Endodermal cell (in vitro differentiated cells): ENCODE data around the gene PTBP1. TPM values are rescaled to one million over a fixed set of nuclear protein-coding genes. Genes with fewer than 3 reads are reported as not detected.

Experiments used
- DNase-seq: peaks from one replicate; pipeline ENCODE4 v3.0.0-alpha.2; 2017
- H3K27ac ChIP-seq: 2 replicates; pipeline ENCODE4 v1.5.1; 2013; ENCODE audit warnings: mild to moderate bottlenecking, low read depth, low read length, moderate library complexity
- H3K27me3 ChIP-seq: 2 replicates; pipeline ENCODE4 v1.6.1; 2013; ENCODE audit warnings: mild to moderate bottlenecking, low read length, moderate library complexity; ENCODE audit not compliant: insufficient read depth, control insufficient read depth, poor library complexity, severe bottlenecking
- H3K36me3 ChIP-seq: 2 replicates; pipeline ENCODE4 v1.7.0; 2013; ENCODE audit warnings: mild to moderate bottlenecking, low read length, moderate library complexity; ENCODE audit not compliant: control insufficient read depth, insufficient read depth
- H3K4me1 ChIP-seq: one replicate; pipeline ENCODE4 v1.7.0; 2013; ENCODE audit warnings: low read length; ENCODE audit not compliant: control insufficient read depth, insufficient read depth
- H3K4me3 ChIP-seq: 2 replicates; pipeline ENCODE4 v1.5.1; 2013; ENCODE audit warnings: mild to moderate bottlenecking, low read length, moderate library complexity
- H3K9ac ChIP-seq: 2 replicates; pipeline ENCODE4 v1.6.1; 2013; ENCODE audit warnings: mild to moderate bottlenecking, low read length, moderate library complexity; ENCODE audit not compliant: poor library complexity, severe bottlenecking; ENCODE audit errors: extremely low read depth
- H3K9me3 ChIP-seq: 2 replicates; pipeline ENCODE4 v1.6.1; 2013; ENCODE audit warnings: mild to moderate bottlenecking, low read length, moderate library complexity; ENCODE audit not compliant: control insufficient read depth
- H3K27ac Mint-ChIP-seq: 2 replicates; pipeline ENCODE4 v1.8.0; 2020; ENCODE audit warnings: mixed read lengths
- H3K27me3 Mint-ChIP-seq: 2 replicates; pipeline ENCODE4 v1.8.0; 2021; ENCODE audit warnings: mild to moderate bottlenecking, mixed read lengths; ENCODE audit not compliant: insufficient read depth
- H3K36me3 Mint-ChIP-seq: 2 replicates; pipeline ENCODE4 v1.8.0; 2020; ENCODE audit warnings: low read depth, mixed read lengths
- H3K4me1 Mint-ChIP-seq: 2 replicates; pipeline ENCODE4 v1.8.0; 2020; ENCODE audit warnings: mixed read lengths
- H3K4me3 Mint-ChIP-seq: 2 replicates; pipeline ENCODE4 v1.8.0; 2020; ENCODE audit warnings: mild to moderate bottlenecking, moderate library complexity, mixed read lengths
- H3K9me3 Mint-ChIP-seq: 2 replicates; pipeline ENCODE4 v1.8.0; 2020; ENCODE audit warnings: mild to moderate bottlenecking, mixed read lengths
- WGBS, 2 experiments: methylation state at CpG; one replicate each; pipeline versions ENCODE4 v1.1.5 to v1.1.7; 2013; ENCODE audit warnings: missing lambda C conversion rate in 2 of 2, mixed read lengths in 1 of 2; ENCODE audit not compliant: insufficient coverage in 1 of 2, insufficient read length in 1 of 2; 5-methylcytosine and 5-hydroxymethylcytosine counted together
- total RNA-seq, 2 donors: library from RNA; stranded (reverse); fragmentation: NEBNext Ultra II Directional in 1 of 2; extraction: Animal tissue kit (Norgen Biotek cat#: 25700) in 1 of 2; gene quantifications; 2 replicates in 1 of 2; 3 replicates in 1 of 2; pipeline ENCODE4 v1.2.1, GENCODE V29; 2021
- TF ChIP-seq, protein P1 (sequence below): fragments of 200-600 bp; sonication (generic); conservative IDR thresholded peaks from 2 replicates; pipeline ENCODE4 v1.5.0; 2021; ENCODE audit warnings: antibody characterized with exemption, mild to moderate bottlenecking

PTBP1 gene
- total RNA-seq, 2 donors from 2014 or later, result 647 to 694 TPM

DNA sequence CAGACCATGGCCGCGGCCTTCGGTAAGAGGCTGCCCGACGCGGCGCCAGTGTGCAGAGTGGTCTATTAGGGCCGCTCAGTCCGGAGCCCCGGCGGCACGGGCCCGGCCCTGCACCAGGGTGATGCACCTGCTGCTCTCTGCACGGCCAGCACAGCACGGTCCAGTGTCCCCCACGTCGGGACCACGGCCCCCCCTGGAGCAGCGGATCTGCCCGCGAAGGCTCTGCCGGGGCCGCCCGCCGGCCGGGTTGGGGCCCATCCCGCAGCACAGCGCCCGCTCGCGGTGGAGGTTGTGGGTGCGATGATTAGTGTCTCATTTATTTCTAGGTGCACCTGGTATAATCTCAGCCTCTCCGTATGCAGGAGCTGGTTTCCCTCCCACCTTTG lies 7.9 kb downstream of the PTBP1 start:
- no peaks in the 10 kb centered on the region for H3K9me3 Mint-ChIP-seq
- Histone ChIP-seq H3K27ac (no peak overlapping the region), H3K4me1 (peaks cover 23% of the 10 kb centered on the region), H3K27me3 (no peaks in the 10 kb centered on the region), H3K4me3 (no peak overlapping the region), H3K36me3 (peaks cover 93% of the 10 kb centered on the region), H3K9ac (no peak overlapping the region), H3K9me3 (no peaks in the 10 kb centered on the region)
- DNase-seq, result no peak
- H3K4me3 Mint-ChIP-seq, result no peak overlapping the region
- peaks cover 69% of the 10 kb centered on the region for H3K36me3 Mint-ChIP-seq
- TF ChIP-seq, protein P1, sequence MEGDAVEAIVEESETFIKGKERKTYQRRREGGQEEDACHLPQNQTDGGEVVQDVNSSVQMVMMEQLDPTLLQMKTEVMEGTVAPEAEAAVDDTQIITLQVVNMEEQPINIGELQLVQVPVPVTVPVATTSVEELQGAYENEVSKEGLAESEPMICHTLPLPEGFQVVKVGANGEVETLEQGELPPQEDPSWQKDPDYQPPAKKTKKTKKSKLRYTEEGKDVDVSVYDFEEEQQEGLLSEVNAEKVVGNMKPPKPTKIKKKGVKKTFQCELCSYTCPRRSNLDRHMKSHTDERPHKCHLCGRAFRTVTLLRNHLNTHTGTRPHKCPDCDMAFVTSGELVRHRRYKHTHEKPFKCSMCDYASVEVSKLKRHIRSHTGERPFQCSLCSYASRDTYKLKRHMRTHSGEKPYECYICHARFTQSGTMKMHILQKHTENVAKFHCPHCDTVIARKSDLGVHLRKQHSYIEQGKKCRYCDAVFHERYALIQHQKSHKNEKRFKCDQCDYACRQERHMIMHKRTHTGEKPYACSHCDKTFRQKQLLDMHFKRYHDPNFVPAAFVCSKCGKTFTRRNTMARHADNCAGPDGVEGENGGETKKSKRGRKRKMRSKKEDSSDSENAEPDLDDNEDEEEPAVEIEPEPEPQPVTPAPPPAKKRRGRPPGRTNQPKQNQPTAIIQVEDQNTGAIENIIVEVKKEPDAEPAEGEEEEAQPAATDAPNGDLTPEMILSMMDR, result no peak
- peak overlapping the region; percentile 55 for H3K27ac Mint-ChIP-seq
- 91 to 95% methylated on average over 19 to 33 of the region's 33 CpGs for WGBS, 2 experiments
- H3K4me1 Mint-ChIP-seq, result peaks cover 13% of the 10 kb centered on the region
- no peaks in the 10 kb centered on the region for H3K27me3 Mint-ChIP-seq

DNA sequence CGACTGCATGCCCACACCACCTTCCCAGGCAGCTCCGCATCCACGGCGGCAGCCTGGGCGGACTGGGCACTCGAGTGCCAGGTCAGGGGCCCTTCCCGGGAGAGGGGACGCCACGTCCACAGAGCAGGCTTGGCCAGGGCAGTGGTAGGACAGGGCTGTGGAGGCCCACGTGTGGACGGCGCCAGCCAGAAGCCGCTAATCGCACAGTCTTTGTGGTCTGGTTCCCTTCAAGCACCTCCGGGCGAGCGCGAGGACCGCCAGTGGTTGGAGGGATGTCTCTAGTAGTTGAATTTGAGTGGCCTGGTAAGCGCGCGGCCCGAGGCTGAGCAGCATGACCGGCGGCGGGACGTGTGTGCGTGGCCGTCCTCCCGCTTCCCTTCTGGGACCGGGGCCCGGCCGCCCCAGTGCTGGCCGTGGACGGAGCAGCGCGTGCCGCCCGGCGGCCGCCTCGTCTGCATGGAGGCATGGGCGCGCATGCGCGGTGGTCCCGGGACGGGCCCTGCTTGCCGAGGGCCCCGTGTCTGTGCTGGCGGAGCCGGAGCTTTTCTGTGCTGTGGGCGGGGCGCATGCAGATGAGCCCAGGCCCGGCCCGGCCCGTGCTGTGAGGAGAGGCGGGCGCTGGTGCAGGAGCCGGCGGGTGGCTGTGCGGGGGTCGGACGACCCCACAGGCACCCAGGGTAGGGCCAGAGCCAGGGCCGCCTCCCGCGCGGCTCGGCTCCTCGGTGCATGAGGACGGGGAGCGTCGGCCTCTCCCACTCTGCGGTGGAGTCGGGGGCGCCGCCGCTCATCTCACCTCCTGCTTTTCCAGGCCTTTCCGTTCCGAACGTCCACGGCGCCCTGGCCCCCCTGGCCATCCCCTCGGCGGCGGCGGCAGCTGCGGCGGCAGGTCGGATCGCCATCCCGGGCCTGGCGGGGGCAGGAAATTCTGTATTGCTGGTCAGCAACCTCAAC lies 8.6 kb downstream of the PTBP1 start:
- Mint-ChIP-seq H3K36me3 (peaks cover 70% of the 10 kb centered on the region), H3K9me3 (no peaks in the 10 kb centered on the region), H3K27me3 (no peaks in the 10 kb centered on the region), H3K4me3 (no peak overlapping the region), H3K4me1 (peaks cover 7% of the 10 kb centered on the region), H3K27ac (no peak overlapping the region)
- Histone ChIP-seq H3K4me1 (peaks cover 16% of the 10 kb centered on the region), H3K36me3 (peaks cover 93% of the 10 kb centered on the region), H3K9me3 (no peaks in the 10 kb centered on the region), H3K27me3 (no peaks in the 10 kb centered on the region), H3K4me3 (no peak overlapping the region), H3K27ac (peak overlapping the region; percentile 29), H3K9ac (no peak overlapping the region)
- WGBS, 2 experiments, result 96 to 98% methylated on average over 50 to 93 of the region's 93 CpGs
- TF ChIP-seq, protein P1, result no peak
- DNase-seq, result peak; percentile 64

DNA sequence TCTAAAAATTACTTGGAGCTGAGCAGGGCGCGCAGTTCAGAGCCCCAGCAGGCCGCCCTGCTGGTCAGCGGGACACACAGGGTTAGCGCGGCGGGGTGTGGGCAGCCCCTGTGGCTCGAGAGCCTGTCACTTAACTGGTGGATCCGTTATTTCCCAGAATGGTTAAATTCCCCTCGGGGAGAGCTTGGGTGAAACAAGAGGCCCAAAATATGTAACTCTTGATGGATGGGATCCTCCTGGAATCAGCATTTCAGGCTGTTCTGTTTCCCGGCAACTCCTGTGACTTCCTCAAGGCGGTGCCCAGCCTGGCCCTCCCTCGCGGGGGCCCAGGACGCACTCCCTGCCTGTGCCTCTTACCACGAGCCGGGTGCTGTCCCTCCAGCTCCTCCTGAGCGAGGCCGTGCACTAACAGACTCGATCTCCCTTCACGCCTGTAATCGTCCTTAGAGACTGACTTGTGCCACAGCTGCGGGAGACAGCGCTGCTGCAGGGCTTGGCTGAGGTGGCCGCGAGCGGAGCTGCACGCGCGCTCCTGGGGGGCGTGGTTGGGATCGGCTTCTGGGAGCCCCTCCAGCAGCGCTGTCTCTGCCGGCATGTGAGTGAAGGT lies 9.7 kb downstream of the PTBP1 start:
- Mint-ChIP-seq H3K36me3 (peaks cover 72% of the 10 kb centered on the region), H3K27me3 (no peaks in the 10 kb centered on the region), H3K9me3 (no peaks in the 10 kb centered on the region), H3K27ac (peak overlapping the region; percentile 88), H3K4me1 (peaks cover 5% of the 10 kb centered on the region), H3K4me3 (no peak overlapping the region)
- peaks cover 93% of the 10 kb centered on the region for H3K36me3 ChIP-seq
- H3K9me3 ChIP-seq, result no peaks in the 10 kb centered on the region
- peak overlapping the region; percentile 13 for H3K27ac ChIP-seq
- TF ChIP-seq, protein P1, result peak; percentile 42
- peak; percentile 53 for DNase-seq
- H3K4me1 ChIP-seq, result peaks cover 6% of the 10 kb centered on the region
- H3K4me3 ChIP-seq, result no peak overlapping the region
- 95 to 96% methylated on average over 34 of the region's 34 CpGs for WGBS, 2 experiments
- H3K27me3 ChIP-seq, result no peaks in the 10 kb centered on the region
- H3K9ac ChIP-seq, result no peak overlapping the region
